MM.1S (cell line): ENCODE measurements around the gene DNAJA1.

Experiments used
- DNase-seq: peaks from one replicate; pipeline ENCODE4 v3.0.0-alpha.2; 2015
- H2AFZ ChIP-seq: fragments of 300-600 bp; sonication (generic); 2 replicates; pipeline ENCODE4 v1.6.0; 2016; ENCODE audit warnings: antibody characterized with exemption, low read length
- H3F3A ChIP-seq: fragments of 300-600 bp; sonication (generic); 2 replicates; pipeline ENCODE4 v1.6.1; 2016; ENCODE audit warnings: mild to moderate bottlenecking, antibody characterized with exemption, low read length, moderate library complexity, mixed read lengths; ENCODE audit not compliant: insufficient read depth
- H3K27ac ChIP-seq: fragments of 300-600 bp; sonication (generic); 2 replicates; pipeline ENCODE4 v1.5.1; 2016; ENCODE audit warnings: mild to moderate bottlenecking, low read length
- H3K27me3 ChIP-seq: fragments of 300-600 bp; sonication (generic); replicated peaks from 2 replicates; pipeline ENCODE4 v1.6.0; 2016; ENCODE audit warnings: low read length; ENCODE audit not compliant: insufficient read depth
- H3K36me3 ChIP-seq: fragments of 300-600 bp; sonication (generic); replicated peaks from 2 replicates; pipeline ENCODE4 v1.6.1; 2016; ENCODE audit warnings: mild to moderate bottlenecking, low read length, mixed read lengths; ENCODE audit not compliant: insufficient read depth
- H3K4me1 ChIP-seq: fragments of 300-600 bp; sonication (generic); 2 replicates; pipeline ENCODE4 v1.6.1; 2016; ENCODE audit warnings: low read length, mixed read lengths
- H3K4me2 ChIP-seq: fragments of 300-600 bp; sonication (generic); 2 replicates; pipeline ENCODE4 v1.6.0; 2016; ENCODE audit warnings: low read depth, low read length
- H3K4me3 ChIP-seq: fragments of 300-600 bp; sonication (generic); 2 replicates; pipeline ENCODE4 v1.5.1; 2016; ENCODE audit warnings: low read length, mixed read lengths
- H3K79me2 ChIP-seq: fragments of 300-600 bp; sonication (generic); 2 replicates; pipeline ENCODE4 v1.6.1; 2016; ENCODE audit warnings: mixed run types, low read length, mixed read lengths
- H3K9ac ChIP-seq: fragments of 300-600 bp; sonication (generic); 2 replicates; pipeline ENCODE4 v1.6.1; 2016; ENCODE audit warnings: low read length, mixed read lengths
- H3K9me2 ChIP-seq: fragments of 300-600 bp; sonication (generic); replicated peaks from 2 replicates; pipeline ENCODE4 v1.6.1; 2016; ENCODE audit warnings: mild to moderate bottlenecking, low read length, mixed read lengths; ENCODE audit not compliant: insufficient read depth
- H3K9me3 ChIP-seq: fragments of 300-600 bp; sonication (generic); replicated peaks from 2 replicates; pipeline ENCODE4 v1.6.1; 2016; ENCODE audit warnings: mild to moderate bottlenecking, low read length, mixed read lengths; ENCODE audit not compliant: insufficient read depth
- H4K20me1 ChIP-seq: fragments of 300-600 bp; sonication (generic); 2 replicates; pipeline ENCODE4 v1.6.1; 2016; ENCODE audit warnings: mild to moderate bottlenecking, low read length, moderate library complexity, mixed read lengths; ENCODE audit not compliant: insufficient read depth
- CTCF ChIP-seq: fragments of 300-600 bp; sonication (generic); IDR thresholded peaks from 2 replicates; pipeline ENCODE4 v1.5.1; 2016; ENCODE audit warnings: antibody characterized with exemption, low read length, mixed read lengths
- EZH2 ChIP-seq: fragments of 300-600 bp; sonication (generic); optimal IDR thresholded peaks from 2 replicates; pipeline ENCODE3; 2017; ENCODE audit warnings: low read depth, mild to moderate bottlenecking, antibody characterized with exemption, low read length, mixed read lengths
- EZH2phosphoT487 ChIP-seq: fragments of 300-600 bp; sonication (generic); IDR thresholded peaks from 2 replicates; pipeline ENCODE4 v1.6.1; 2018; ENCODE audit warnings: antibody characterized with exemption, low read length

DNAJA1 gene

GRCh38 chr9:33019797-33020196 lies 5.3 kb upstream of the DNAJA1 start:
- Histone ChIP-seq H3K9me3 (no peaks in the 10 kb centered on the region), H3K79me2 (peaks cover 30% of the 10 kb centered on the region), H3K27ac (no peak overlapping the region), H3K9me2 (no peaks in the 10 kb centered on the region), H3K4me3 (no peak overlapping the region), H2AFZ (no peak overlapping the region), H3K27me3 (no peaks in the 10 kb centered on the region), H3K4me1 (peaks cover 7% of the 10 kb centered on the region), H3F3A (no peaks in the 10 kb centered on the region), H4K20me1 (no peaks in the 10 kb centered on the region), H3K4me2 (no peak overlapping the region), H3K9ac (no peak overlapping the region), H3K36me3 (0 out of 2 replicates have a peak, but pooled peaks cover 2% of the 10 kb centered on the region)
- TF ChIP-seq CTCF (no peak), EZH2 (no peak), EZH2phosphoT487 (no peak)
- DNase-seq = no peak

DNA sequence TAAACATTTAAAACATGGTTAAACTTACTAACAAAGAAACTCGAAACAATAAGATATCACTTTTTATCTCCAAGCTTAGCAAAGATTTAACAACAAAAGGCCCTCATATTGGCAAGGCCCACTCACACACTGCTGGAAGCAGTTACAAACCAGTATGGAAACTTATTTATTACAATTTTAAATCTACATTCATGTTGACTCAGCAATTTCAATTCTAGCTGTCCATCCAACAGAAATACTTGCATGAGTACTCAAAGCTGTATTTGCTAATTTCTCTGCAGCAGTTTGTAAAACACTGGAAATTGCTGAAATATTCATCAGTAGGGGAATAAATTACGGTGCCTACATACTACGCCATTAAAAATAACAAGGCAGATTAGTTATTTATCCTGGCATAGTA lies 2.8 kb upstream of the DNAJA1 start:
- Histone ChIP-seq H3K27me3 (no peaks in the 10 kb centered on the region), H3K9ac (no peak overlapping the region), H2AFZ (no peak overlapping the region), H3K4me2 (no peak overlapping the region), H3K27ac (no peak overlapping the region), H3K9me2 (no peaks in the 10 kb centered on the region), H3K79me2 (peaks cover 54% of the 10 kb centered on the region), H3F3A (no peaks in the 10 kb centered on the region), H3K9me3 (no peaks in the 10 kb centered on the region), H4K20me1 (peaks cover 13% of the 10 kb centered on the region), H3K4me1 (peaks cover 16% of the 10 kb centered on the region), H3K36me3 (peaks cover 2% of the 10 kb centered on the region; the same call in 1 of the 2 replicates), H3K4me3 (no peak overlapping the region)
- DNase-seq = no peak
- no peak for TF ChIP-seq EZH2phosphoT487
- TF ChIP-seq CTCF = no peak
- no peak for TF ChIP-seq EZH2

DNA sequence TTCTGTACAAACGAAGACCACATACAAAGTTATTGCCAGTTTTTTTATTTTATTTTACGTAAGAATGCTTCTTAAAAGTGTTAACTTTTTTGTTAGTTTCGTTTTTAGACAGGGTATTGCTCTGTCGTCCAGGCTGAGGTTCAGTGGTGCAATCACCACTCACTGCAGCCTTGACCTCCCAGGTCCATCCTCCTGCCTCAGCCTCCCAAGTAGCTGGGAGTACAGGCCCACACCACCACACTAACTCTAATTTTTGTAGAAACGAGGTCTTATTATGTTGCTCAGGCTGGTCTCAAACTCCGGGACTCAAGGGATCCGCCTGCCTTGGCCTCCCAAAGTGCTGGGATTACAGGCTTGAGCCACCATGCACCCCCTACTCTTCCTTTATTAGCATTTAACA lies 2.3 kb upstream of the DNAJA1 start:
- H4K20me1 ChIP-seq = peaks cover 13% of the 10 kb centered on the region
- no peak overlapping the region for H3K9ac ChIP-seq
- H3K36me3 ChIP-seq = peaks cover 2% of the 10 kb centered on the region; the same call in 1 of the 2 replicates
- H3K79me2 ChIP-seq = peaks cover 58% of the 10 kb centered on the region
- H3K4me2 ChIP-seq = no peak overlapping the region
- H3K27ac ChIP-seq = no peak overlapping the region
- no peak for DNase-seq
- no peak overlapping the region for H2AFZ ChIP-seq
- no peaks in the 10 kb centered on the region for H3F3A ChIP-seq
- no peaks in the 10 kb centered on the region for H3K27me3 ChIP-seq
- TF ChIP-seq EZH2phosphoT487 = no peak
- TF ChIP-seq CTCF = no peak
- TF ChIP-seq EZH2 = no peak
- H3K4me1 ChIP-seq = peaks cover 16% of the 10 kb centered on the region
- H3K9me2 ChIP-seq = no peaks in the 10 kb centered on the region
- H3K9me3 ChIP-seq = no peaks in the 10 kb centered on the region
- no peak overlapping the region for H3K4me3 ChIP-seq
